ENCODE results near the gene POLN. TPM values are rescaled to one million over a fixed set of nuclear protein-coding genes. Genes with fewer than 3 reads are reported as not detected.
"Not testable (repeated sequence)": the region's sequence is repeated elsewhere in the genome, so short reads cannot be mapped to it uniquely, and the experiment has no call there.

Gene POLN
- total RNA-seq, 2 experiments from 2014 or later, result 2.1 to 2.3 TPM

DNA sequence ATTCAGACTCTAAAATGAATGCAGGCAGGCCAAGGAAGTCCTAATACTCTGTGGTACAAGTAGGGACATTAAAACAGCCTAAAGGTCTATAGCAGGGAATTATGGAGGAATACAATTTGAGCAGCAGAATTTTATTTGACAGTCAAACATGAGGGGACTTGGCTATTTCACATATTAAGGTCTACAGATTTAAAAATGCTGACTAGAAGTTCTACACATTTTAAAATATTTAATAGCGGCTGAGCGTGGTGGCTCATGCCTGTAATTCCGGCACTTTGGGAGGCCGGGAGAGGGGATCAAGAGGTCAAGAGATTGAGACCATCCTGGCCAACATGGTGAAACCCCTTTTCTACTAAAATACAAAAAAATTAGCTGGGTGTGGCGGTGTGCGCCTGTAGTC lies 10.8 kb downstream of the POLN start:
- Histone ChIP-seq H3K9me3 (ENCODE audit: control insufficient read depth in 1 of 2, insufficient read depth in 1 of 2, low read length in 2 of 2) (no peaks in the 10 kb centered on the region), H3K4me1 (ENCODE audit: insufficient read depth, low read length) (no peaks in the 10 kb centered on the region), H3K4me3 (ENCODE audit: low read length) (no peak overlapping the region), H3K27ac (ENCODE audit: low read depth in 1 of 2, low read length in 2 of 2) (no peak overlapping the region), H3K36me3 (ENCODE audit: insufficient read depth, low read length) (peaks cover 44% of the 10 kb centered on the region), H3K27me3 (ENCODE audit: control insufficient read depth in 1 of 2, insufficient read depth in 2 of 2, low read length in 2 of 2) (no peaks in the 10 kb centered on the region)
- H3K27me3 Mint-ChIP-seq, result no peaks in the 10 kb centered on the region
- H3K27ac Mint-ChIP-seq, result no peak overlapping the region
- H3K4me1 Mint-ChIP-seq (ENCODE audit: low read depth), result peaks cover 30% of the 10 kb centered on the region
- H3K4me3 Mint-ChIP-seq, result no peak overlapping the region
- H3K36me3 Mint-ChIP-seq (ENCODE audit: low read depth), result peaks cover 74% of the 10 kb centered on the region
- no peak for ATAC-seq (ENCODE audit: poor library complexity)
- no peak for DNase-seq
- H3K9me3 Mint-ChIP-seq, result no peaks in the 10 kb centered on the region
- POLR2A ChIA-PET, result interaction anchor here (1.3 to 1.8 kb wide), 2 partner anchors 10 to 188 kb away, joined by 3 to 11 read pairs; partner anchors contain the start of genes CFAP99, HAUS3 and POLN
- TF ChIP-seq, protein P1, sequence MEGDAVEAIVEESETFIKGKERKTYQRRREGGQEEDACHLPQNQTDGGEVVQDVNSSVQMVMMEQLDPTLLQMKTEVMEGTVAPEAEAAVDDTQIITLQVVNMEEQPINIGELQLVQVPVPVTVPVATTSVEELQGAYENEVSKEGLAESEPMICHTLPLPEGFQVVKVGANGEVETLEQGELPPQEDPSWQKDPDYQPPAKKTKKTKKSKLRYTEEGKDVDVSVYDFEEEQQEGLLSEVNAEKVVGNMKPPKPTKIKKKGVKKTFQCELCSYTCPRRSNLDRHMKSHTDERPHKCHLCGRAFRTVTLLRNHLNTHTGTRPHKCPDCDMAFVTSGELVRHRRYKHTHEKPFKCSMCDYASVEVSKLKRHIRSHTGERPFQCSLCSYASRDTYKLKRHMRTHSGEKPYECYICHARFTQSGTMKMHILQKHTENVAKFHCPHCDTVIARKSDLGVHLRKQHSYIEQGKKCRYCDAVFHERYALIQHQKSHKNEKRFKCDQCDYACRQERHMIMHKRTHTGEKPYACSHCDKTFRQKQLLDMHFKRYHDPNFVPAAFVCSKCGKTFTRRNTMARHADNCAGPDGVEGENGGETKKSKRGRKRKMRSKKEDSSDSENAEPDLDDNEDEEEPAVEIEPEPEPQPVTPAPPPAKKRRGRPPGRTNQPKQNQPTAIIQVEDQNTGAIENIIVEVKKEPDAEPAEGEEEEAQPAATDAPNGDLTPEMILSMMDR (IDR thresholded peaks at IDR 0.05), result no peak
- intact Hi-C loops (cut with DNase I, micrococcal nuclease), result no loop called here
- CTCF ChIA-PET, result interaction anchor here (1.1 kb wide), 1 partner anchor 11 kb away, joined by 6 read pairs; no protein-coding TSS in a partner anchor

DNA sequence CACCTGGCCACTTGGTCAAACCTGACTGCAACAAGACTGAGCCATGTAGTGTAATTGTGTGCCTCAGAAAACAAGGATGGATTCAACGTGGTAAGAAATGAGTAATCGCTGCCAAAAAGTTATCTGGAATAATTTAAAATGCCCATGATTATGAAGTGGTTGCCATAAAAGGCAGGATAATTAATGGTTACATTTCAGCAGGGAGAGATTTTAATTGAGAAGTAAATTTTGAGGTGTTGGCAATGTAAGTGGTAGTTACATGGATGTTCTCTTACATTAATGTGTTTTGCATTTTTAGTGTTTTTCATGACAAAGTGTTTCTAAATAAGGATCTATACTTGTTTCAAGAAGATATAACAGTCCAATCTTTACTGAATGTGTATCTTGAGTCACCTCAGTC lies 15.7 kb downstream of the POLN start:
- no peak overlapping the region for H3K4me3 Mint-ChIP-seq
- CTCF ChIA-PET, result no interaction called here
- peaks cover 32% of the 10 kb centered on the region for H3K36me3 ChIP-seq (ENCODE audit: insufficient read depth, low read length)

DNA sequence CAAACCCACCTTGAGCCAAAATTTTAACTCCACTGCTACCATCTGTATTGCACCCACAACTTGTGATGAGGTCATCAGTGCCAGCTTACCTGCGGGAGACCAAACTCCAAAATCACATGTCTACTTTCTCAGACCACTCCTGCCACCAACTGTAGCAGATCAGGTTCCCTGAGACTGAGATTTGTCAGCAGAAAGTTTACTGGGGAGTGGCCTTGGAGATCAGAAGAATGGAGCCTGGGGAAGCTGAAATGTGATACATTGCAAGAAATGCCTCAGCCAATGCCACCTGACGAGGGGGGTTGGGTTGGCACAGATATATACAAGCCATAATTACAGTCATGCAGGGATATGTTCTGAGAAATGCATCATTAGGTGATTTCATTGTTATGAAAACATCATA lies 19.1 kb downstream of the POLN start:
- Mint-ChIP-seq H3K4me3 (no peak overlapping the region), H3K27ac (no peak overlapping the region), H3K27me3 (no peaks in the 10 kb centered on the region), H3K4me1 (ENCODE audit: low read depth) (peaks cover 7% of the 10 kb centered on the region), H3K9me3 (no peaks in the 10 kb centered on the region), H3K36me3 (ENCODE audit: low read depth) (peaks cover 35% of the 10 kb centered on the region)
- H3K9me3 ChIP-seq (ENCODE audit: control insufficient read depth in 1 of 2, insufficient read depth in 1 of 2, low read length in 2 of 2), result no peaks in the 10 kb centered on the region
- intact Hi-C loops (cut with DNase I, micrococcal nuclease), result loop anchor here in 1 of 2 experiments (5.0 kb wide), 1 partner anchor 199 kb away; no protein-coding TSS in a partner anchor
- ChIA-PET POLR2A (interaction anchor here (1.2 to 2.3 kb wide), 2 partner anchors 18 to 246 kb away, joined by 3 to 14 read pairs; partner anchors contain the start of genes HAUS3, POLN and RNF4), CTCF (interaction anchor here (0.7 kb wide), 1 partner anchor 895 kb away, joined by 3 read pairs; no protein-coding TSS in a partner anchor)
- peaks cover 32% of the 10 kb centered on the region for H3K36me3 ChIP-seq (ENCODE audit: insufficient read depth, low read length)
- TF ChIP-seq, protein P1 (IDR thresholded peaks at IDR 0.05), result no peak
- ATAC-seq (ENCODE audit: poor library complexity), result no peak
- H3K27me3 ChIP-seq (ENCODE audit: control insufficient read depth in 1 of 2, insufficient read depth in 2 of 2, low read length in 2 of 2), result no peaks in the 10 kb centered on the region
- H3K4me1 ChIP-seq (ENCODE audit: insufficient read depth, low read length), result peaks cover 6% of the 10 kb centered on the region
- no peak for DNase-seq
- no peak overlapping the region for H3K27ac ChIP-seq (ENCODE audit: low read depth in 1 of 2, low read length in 2 of 2)
- no peak overlapping the region for H3K4me3 ChIP-seq (ENCODE audit: low read length)

More for the DNA sequence above, 15.7 kb downstream of the POLN start:
- no peaks in the 10 kb centered on the region for H3K27me3 ChIP-seq (ENCODE audit: control insufficient read depth in 1 of 2, insufficient read depth in 2 of 2, low read length in 2 of 2)
- H3K4me1 ChIP-seq (ENCODE audit: insufficient read depth, low read length), result no peaks in the 10 kb centered on the region
- H3K9me3 ChIP-seq (ENCODE audit: control insufficient read depth in 1 of 2, insufficient read depth in 1 of 2, low read length in 2 of 2), result no peaks in the 10 kb centered on the region
- H3K36me3 Mint-ChIP-seq (ENCODE audit: low read depth), result peaks cover 49% of the 10 kb centered on the region
- DNase-seq (no peak), ATAC-seq (ENCODE audit: poor library complexity) (no peak)
- TF ChIP-seq, protein P1 (IDR thresholded peaks at IDR 0.05), result no peak
- intact Hi-C loops (cut with DNase I, micrococcal nuclease), result no loop called here
- H3K27ac ChIP-seq (ENCODE audit: low read depth in 1 of 2, low read length in 2 of 2), result no peak overlapping the region
- H3K27ac Mint-ChIP-seq, result no peak overlapping the region
- POLR2A ChIA-PET, result interaction anchor here (0.6 kb wide), 1 partner anchor 37 kb away, joined by 4 read pairs; no protein-coding TSS in a partner anchor
- H3K4me1 Mint-ChIP-seq (ENCODE audit: low read depth), result no peaks in the 10 kb centered on the region
- H3K9me3 Mint-ChIP-seq, result no peaks in the 10 kb centered on the region
- H3K27me3 Mint-ChIP-seq, result no peaks in the 10 kb centered on the region
- H3K4me3 ChIP-seq (ENCODE audit: low read length), result no peak overlapping the region

DNA sequence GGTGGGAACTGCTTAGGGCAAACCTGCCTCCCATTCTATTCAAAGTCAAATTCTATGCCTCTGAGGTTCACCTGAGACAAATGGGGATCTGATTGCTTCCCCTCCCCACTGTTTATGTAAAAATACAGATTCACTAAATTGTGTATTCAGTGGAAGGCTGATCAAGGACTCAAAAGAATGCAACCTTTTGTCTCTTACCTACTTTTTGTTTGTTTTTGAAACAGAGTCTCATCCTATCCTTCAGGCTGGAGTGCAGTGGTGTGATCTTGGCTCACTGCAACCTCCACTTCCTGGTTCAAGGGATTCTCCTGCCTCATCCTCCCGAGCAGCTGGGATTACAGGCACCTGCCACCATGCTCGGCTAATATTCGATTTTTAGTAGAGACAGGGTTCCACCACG lies 20.5 kb downstream of the POLN start:
- H3K27ac Mint-ChIP-seq; H3K9me3 Mint-ChIP-seq; H3K27me3 Mint-ChIP-seq; H3K4me1 ChIP-seq (ENCODE audit: insufficient read depth, low read length); H3K9me3 ChIP-seq (ENCODE audit: control insufficient read depth in 1 of 2, insufficient read depth in 1 of 2, low read length in 2 of 2); ATAC-seq (ENCODE audit: poor library complexity); H3K4me3 Mint-ChIP-seq; H3K4me3 ChIP-seq (ENCODE audit: low read length); H3K4me1 Mint-ChIP-seq (ENCODE audit: low read depth); H3K27me3 ChIP-seq (ENCODE audit: control insufficient read depth in 1 of 2, insufficient read depth in 2 of 2, low read length in 2 of 2); H3K27ac ChIP-seq (ENCODE audit: low read depth in 1 of 2, low read length in 2 of 2); DNase-seq: not testable (repeated sequence)
- H3K36me3 Mint-ChIP-seq (ENCODE audit: low read depth), result peaks cover 21% of the 10 kb centered on the region
- H3K36me3 ChIP-seq (ENCODE audit: insufficient read depth, low read length), result peaks cover 21% of the 10 kb centered on the region
- ChIA-PET CTCF (interaction anchor here (1.7 to 2.4 kb wide), 3 partner anchors 195 to 221 kb away, joined by 6 to 24 read pairs (median 23); partner anchors contain the start of genes CFAP99 and ZFYVE28), POLR2A (interaction anchor here (1.7 kb wide), 1 partner anchor 61 kb away, joined by 4 read pairs; no protein-coding TSS in a partner anchor)
- intact Hi-C loops (cut with DNase I, micrococcal nuclease), result loop anchor here (2.0 to 5.0 kb wide), 4 partner anchors 19 to 247 kb away; partner anchors contain the start of gene RNF4 (in 1 of the 2)
